Measurements from ENCODE around the gene BLMH. TPM values are rescaled to one million over a fixed set of nuclear protein-coding genes. Genes with fewer than 3 reads are reported as not detected.
"Not testable (repeated sequence)": the region's sequence is repeated elsewhere in the genome, so short reads cannot be mapped to it uniquely, and the experiment has no call there.

Gene BLMH
- total and polyA plus RNA-seq, 7 experiments from 2014 or later: 17.7 to 57.5 (median 30.9) TPM

- ChIA-PET CTCF (no interaction called here), POLR2A (no interaction called here)
- H3K27ac Mint-ChIP-seq: no peak overlapping the region
- Histone ChIP-seq H3K4me1 (ENCODE audit: control insufficient read depth in 2 of 2, insufficient read depth in 2 of 2, low read length in 2 of 2) (peaks cover 0 to 6% of the 10 kb centered on the region in 2 donors), H3K36me3 (ENCODE audit: control insufficient read depth in 2 of 3, insufficient read depth in 3 of 3, low read length in 3 of 3) (no peaks in the 10 kb centered on the region), H3K4me3 (ENCODE audit: low read length) (no peak overlapping the region), H3K9me3 (ENCODE audit: control insufficient read depth in 2 of 3, low read length in 3 of 3) (no peaks in the 10 kb centered on the region), H3K27me3 (ENCODE audit: control insufficient read depth in 2 of 2, insufficient read depth in 2 of 2, low read length in 2 of 2) (peaks cover 0 to 6% of the 10 kb centered on the region in 2 donors), H3K27ac (ENCODE audit: low read depth, low read length) (no peak overlapping the region)
- intact Hi-C loops (cut with micrococcal nuclease): no loop called here
- H3K4me1 Mint-ChIP-seq: peaks cover 6 to 23% (median 17%) of the 10 kb centered on the region in 7 donors
- ATAC-seq (no peak), DNase-seq (no peak)
- no peaks in the 10 kb centered on the region for H3K9me3 Mint-ChIP-seq
- peaks cover 50 to 77% (median 67%) of the 10 kb centered on the region in 5 donors for H3K27me3 Mint-ChIP-seq
- no peak overlapping the region for H3K4me3 Mint-ChIP-seq
- peaks cover 0 to 2% (median 0%) of the 10 kb centered on the region in 5 donors for H3K36me3 Mint-ChIP-seq
Measured at GRCh38 chr17:30232824-30233427, 58.8 kb downstream of the BLMH start.

GRCh38 chr17:30232015-30232823 lies 59.5 kb downstream of the BLMH start:
- no peak overlapping the region for H3K27ac ChIP-seq (ENCODE audit: low read depth, low read length)
- H3K27ac Mint-ChIP-seq: no peak overlapping the region

GRCh38 chr17:30230596-30231125 lies 61.1 kb downstream of the BLMH start:
- no peak overlapping the region for H3K27ac ChIP-seq (ENCODE audit: low read depth, low read length)
- no peak for DNase-seq
- ATAC-seq: no peak
- no peak overlapping the region for H3K4me3 ChIP-seq (ENCODE audit: low read length)
- no peak overlapping the region for H3K4me3 Mint-ChIP-seq
- no peak overlapping the region for H3K27ac Mint-ChIP-seq
- H3K27me3 Mint-ChIP-seq: peaks cover 38 to 63% (median 54%) of the 10 kb centered on the region in 5 donors
- no peaks in the 10 kb centered on the region for H3K9me3 Mint-ChIP-seq
- intact Hi-C loops (cut with micrococcal nuclease): no loop called here
- no peaks in the 10 kb centered on the region for H3K36me3 Mint-ChIP-seq
- ChIA-PET POLR2A (no interaction called here), CTCF (no interaction called here)
- peaks cover 0 to 4% of the 10 kb centered on the region in 2 donors for H3K27me3 ChIP-seq (ENCODE audit: control insufficient read depth in 2 of 2, insufficient read depth in 2 of 2, low read length in 2 of 2)
- no peaks in the 10 kb centered on the region for H3K36me3 ChIP-seq (ENCODE audit: control insufficient read depth in 2 of 3, insufficient read depth in 3 of 3, low read length in 3 of 3)
- H3K4me1 Mint-ChIP-seq: peaks cover 0 to 10% (median 6%) of the 10 kb centered on the region in 7 donors
- H3K4me1 ChIP-seq (ENCODE audit: control insufficient read depth in 2 of 2, insufficient read depth in 2 of 2, low read length in 2 of 2): peaks cover 0 to under 1% of the 10 kb centered on the region in 2 donors
- no peaks in the 10 kb centered on the region for H3K9me3 ChIP-seq (ENCODE audit: control insufficient read depth in 2 of 3, low read length in 3 of 3)

More at GRCh38 chr17:30232015-30232823, 59.5 kb downstream of the BLMH start:
- H3K4me3 Mint-ChIP-seq: no peak overlapping the region
- Histone ChIP-seq H3K36me3 (ENCODE audit: control insufficient read depth in 2 of 3, insufficient read depth in 3 of 3, low read length in 3 of 3) (no peaks in the 10 kb centered on the region), H3K4me1 (ENCODE audit: control insufficient read depth in 2 of 2, insufficient read depth in 2 of 2, low read length in 2 of 2) (peaks cover 0 to 6% of the 10 kb centered on the region in 2 donors), H3K27me3 (ENCODE audit: control insufficient read depth in 2 of 2, insufficient read depth in 2 of 2, low read length in 2 of 2) (peaks cover 0 to 4% of the 10 kb centered on the region in 2 donors), H3K4me3 (ENCODE audit: low read length) (no peak overlapping the region), H3K9me3 (ENCODE audit: control insufficient read depth in 2 of 3, low read length in 3 of 3) (no peaks in the 10 kb centered on the region)
- DNase-seq (no peak), ATAC-seq (no peak)
- H3K27me3 Mint-ChIP-seq: peaks cover 43 to 70% (median 60%) of the 10 kb centered on the region in 5 donors
- POLR2A ChIA-PET: no interaction called here
- intact Hi-C loops (cut with micrococcal nuclease): no loop called here
- CTCF ChIA-PET: no interaction called here
- H3K36me3 Mint-ChIP-seq: peaks cover 0 to 2% (median 0%) of the 10 kb centered on the region in 5 donors
- no peaks in the 10 kb centered on the region for H3K9me3 Mint-ChIP-seq
- H3K4me1 Mint-ChIP-seq: peaks cover 6 to 18% (median 13%) of the 10 kb centered on the region in 7 donors

- intact Hi-C loops (cut with micrococcal nuclease); H3K4me1 ChIP-seq (ENCODE audit: control insufficient read depth in 2 of 2, insufficient read depth in 2 of 2, low read length in 2 of 2); H3K4me3 ChIP-seq (ENCODE audit: low read length); H3K4me3 Mint-ChIP-seq; H3K9me3 ChIP-seq (ENCODE audit: control insufficient read depth in 2 of 3, low read length in 3 of 3); H3K27ac ChIP-seq (ENCODE audit: low read depth, low read length); ATAC-seq; H3K9me3 Mint-ChIP-seq; H3K27ac Mint-ChIP-seq; DNase-seq; POLR2A ChIA-PET; H3K36me3 Mint-ChIP-seq; H3K36me3 ChIP-seq (ENCODE audit: control insufficient read depth in 2 of 3, insufficient read depth in 3 of 3, low read length in 3 of 3); H3K4me1 Mint-ChIP-seq; H3K27me3 ChIP-seq (ENCODE audit: control insufficient read depth in 2 of 2, insufficient read depth in 2 of 2, low read length in 2 of 2); CTCF ChIA-PET: not testable (repeated sequence)
- H3K27me3 Mint-ChIP-seq: peaks cover 36 to 63% (median 54%) of the 10 kb centered on the region in 5 donors
Measured at GRCh38 chr17:30230009-30230408, 61.7 kb downstream of the BLMH start.

GRCh38 chr17:30229012-30229411 lies 62.7 kb downstream of the BLMH start:
- Histone ChIP-seq H3K4me3 (ENCODE audit: low read length) (no peak overlapping the region), H3K27ac (ENCODE audit: low read depth, low read length) (no peak overlapping the region), H3K9me3 (ENCODE audit: control insufficient read depth in 2 of 3, low read length in 3 of 3) (no peaks in the 10 kb centered on the region), H3K27me3 (ENCODE audit: control insufficient read depth in 2 of 2, insufficient read depth in 2 of 2, low read length in 2 of 2) (no peaks in the 10 kb centered on the region), H3K36me3 (ENCODE audit: control insufficient read depth in 2 of 3, insufficient read depth in 3 of 3, low read length in 3 of 3) (no peaks in the 10 kb centered on the region), H3K4me1 (ENCODE audit: control insufficient read depth in 2 of 2, insufficient read depth in 2 of 2, low read length in 2 of 2) (no peaks in the 10 kb centered on the region)
- CTCF ChIA-PET: no interaction called here
- H3K27ac Mint-ChIP-seq: no peak overlapping the region
- no peak overlapping the region for H3K4me3 Mint-ChIP-seq
- H3K36me3 Mint-ChIP-seq: no peaks in the 10 kb centered on the region
- intact Hi-C loops (cut with micrococcal nuclease): no loop called here
- no peak for DNase-seq
- H3K4me1 Mint-ChIP-seq: peaks cover 0 to 6% (median 0%) of the 10 kb centered on the region in 7 donors
- ATAC-seq: no peak
- POLR2A ChIA-PET: no interaction called here
- peaks cover 27 to 56% (median 44%) of the 10 kb centered on the region in 5 donors for H3K27me3 Mint-ChIP-seq
- no peaks in the 10 kb centered on the region for H3K9me3 Mint-ChIP-seq

- Mint-ChIP-seq H3K4me1 (peaks cover 0 to 6% (median 0%) of the 10 kb centered on the region in 7 donors), H3K36me3 (no peaks in the 10 kb centered on the region), H3K9me3 (no peaks in the 10 kb centered on the region), H3K4me3 (no peak overlapping the region), H3K27ac (no peak overlapping the region), H3K27me3 (peaks cover 18 to 46% (median 34%) of the 10 kb centered on the region in 5 donors)
- CTCF ChIA-PET: no interaction called here
- Histone ChIP-seq H3K4me1 (ENCODE audit: control insufficient read depth in 2 of 2, insufficient read depth in 2 of 2, low read length in 2 of 2) (no peaks in the 10 kb centered on the region), H3K27me3 (ENCODE audit: control insufficient read depth in 2 of 2, insufficient read depth in 2 of 2, low read length in 2 of 2) (no peaks in the 10 kb centered on the region), H3K36me3 (ENCODE audit: control insufficient read depth in 2 of 3, insufficient read depth in 3 of 3, low read length in 3 of 3) (no peaks in the 10 kb centered on the region), H3K4me3 (ENCODE audit: low read length) (no peak overlapping the region), H3K9me3 (ENCODE audit: control insufficient read depth in 2 of 3, low read length in 3 of 3) (no peaks in the 10 kb centered on the region), H3K27ac (ENCODE audit: low read depth, low read length) (no peak overlapping the region)
- intact Hi-C loops (cut with micrococcal nuclease): no loop called here
- POLR2A ChIA-PET: no interaction called here
- ATAC-seq (no peak), DNase-seq (no peak)
Measured at GRCh38 chr17:30228011-30228410, 63.7 kb downstream of the BLMH start.
